ENCODE measurements around the gene NACA.
"Not testable (repeated sequence)": the region's sequence is repeated elsewhere in the genome, so short reads cannot be mapped to it uniquely, and the experiment has no call there.

- TF ChIP-seq POLR2A, CTCF (IDR thresholded peaks at IDR 0.05): not testable (repeated sequence)
Observed at GRCh38 chr12:56726196-56726675, 1.1 kb upstream of the NACA start.

Measured in heart left ventricle (tissue), 13 donors.